Omental fat pad (tissue), 4 donors: ENCODE measurements around the gene CLPSL1. TPM values are rescaled to one million over a fixed set of nuclear protein-coding genes. Genes with fewer than 3 reads are reported as not detected.

Experiments
- ATAC-seq: fragments of 150-250 bp; one replicate; pipeline ENCODE4 v1.9.1; 2016; ENCODE audit warnings: mild to moderate bottlenecking, moderate library complexity; ENCODE audit not compliant: low FRiP score
- DNase-seq: peaks from one replicate; pipeline ENCODE4 v3.0.0-alpha.2; 2019; ENCODE audit warnings: low spot score
- total RNA-seq, 4 donors: library from RNA; depleted of rRNA; stranded (reverse); fragments of >200 nt; gene quantifications; one replicate each; pipeline ENCODE4 v1.1.0, GENCODE V29; 2016
- TF ChIP-seq, protein P1 (sequence below), 3 donors: fragments of 450-650 bp; IDR thresholded peaks; one replicate each; pipeline ENCODE4 v1.5.1; 2016 to 2017; ENCODE audit warnings: antibody characterized with exemption in 3 of 3, mild to moderate bottlenecking in 3 of 3, moderate library complexity in 2 of 3

Gene CLPSL1
- total RNA-seq, 4 donors from 2014 or later = not detected

DNA sequence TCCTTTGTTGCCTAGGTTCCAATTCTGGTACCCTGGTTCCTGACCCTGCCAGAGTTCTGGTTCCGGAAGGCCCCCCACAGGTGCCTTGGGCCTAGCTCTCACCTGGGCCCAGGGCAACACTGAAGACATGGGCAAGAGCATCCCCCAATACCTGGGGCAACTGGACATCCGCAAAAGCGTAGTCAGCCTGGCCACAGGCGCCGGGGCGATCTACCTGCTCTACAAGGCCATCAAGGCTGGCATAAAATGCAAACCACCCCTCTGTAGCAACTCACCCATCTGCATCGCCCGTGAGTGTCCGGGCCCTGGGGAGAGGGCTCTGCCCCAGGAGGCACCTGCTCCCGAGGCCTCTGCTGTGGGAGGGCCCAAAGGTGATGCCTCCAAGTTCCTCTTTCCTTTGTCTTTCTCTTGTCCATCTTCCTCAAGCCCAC, 43.8 kb upstream of the CLPSL1 start, which contains the start of gene ARMC12:
TSS of gene ARMC12 (plus strand) at position 51 of the 431 bp plus-strand sequence. CDS start at position 128, 77 bp downstream.
- DNase-seq (no peak), ATAC-seq (no peak)
- TF ChIP-seq, protein P1, sequence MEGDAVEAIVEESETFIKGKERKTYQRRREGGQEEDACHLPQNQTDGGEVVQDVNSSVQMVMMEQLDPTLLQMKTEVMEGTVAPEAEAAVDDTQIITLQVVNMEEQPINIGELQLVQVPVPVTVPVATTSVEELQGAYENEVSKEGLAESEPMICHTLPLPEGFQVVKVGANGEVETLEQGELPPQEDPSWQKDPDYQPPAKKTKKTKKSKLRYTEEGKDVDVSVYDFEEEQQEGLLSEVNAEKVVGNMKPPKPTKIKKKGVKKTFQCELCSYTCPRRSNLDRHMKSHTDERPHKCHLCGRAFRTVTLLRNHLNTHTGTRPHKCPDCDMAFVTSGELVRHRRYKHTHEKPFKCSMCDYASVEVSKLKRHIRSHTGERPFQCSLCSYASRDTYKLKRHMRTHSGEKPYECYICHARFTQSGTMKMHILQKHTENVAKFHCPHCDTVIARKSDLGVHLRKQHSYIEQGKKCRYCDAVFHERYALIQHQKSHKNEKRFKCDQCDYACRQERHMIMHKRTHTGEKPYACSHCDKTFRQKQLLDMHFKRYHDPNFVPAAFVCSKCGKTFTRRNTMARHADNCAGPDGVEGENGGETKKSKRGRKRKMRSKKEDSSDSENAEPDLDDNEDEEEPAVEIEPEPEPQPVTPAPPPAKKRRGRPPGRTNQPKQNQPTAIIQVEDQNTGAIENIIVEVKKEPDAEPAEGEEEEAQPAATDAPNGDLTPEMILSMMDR (IDR thresholded peaks at IDR 0.05) = no peak

DNA sequence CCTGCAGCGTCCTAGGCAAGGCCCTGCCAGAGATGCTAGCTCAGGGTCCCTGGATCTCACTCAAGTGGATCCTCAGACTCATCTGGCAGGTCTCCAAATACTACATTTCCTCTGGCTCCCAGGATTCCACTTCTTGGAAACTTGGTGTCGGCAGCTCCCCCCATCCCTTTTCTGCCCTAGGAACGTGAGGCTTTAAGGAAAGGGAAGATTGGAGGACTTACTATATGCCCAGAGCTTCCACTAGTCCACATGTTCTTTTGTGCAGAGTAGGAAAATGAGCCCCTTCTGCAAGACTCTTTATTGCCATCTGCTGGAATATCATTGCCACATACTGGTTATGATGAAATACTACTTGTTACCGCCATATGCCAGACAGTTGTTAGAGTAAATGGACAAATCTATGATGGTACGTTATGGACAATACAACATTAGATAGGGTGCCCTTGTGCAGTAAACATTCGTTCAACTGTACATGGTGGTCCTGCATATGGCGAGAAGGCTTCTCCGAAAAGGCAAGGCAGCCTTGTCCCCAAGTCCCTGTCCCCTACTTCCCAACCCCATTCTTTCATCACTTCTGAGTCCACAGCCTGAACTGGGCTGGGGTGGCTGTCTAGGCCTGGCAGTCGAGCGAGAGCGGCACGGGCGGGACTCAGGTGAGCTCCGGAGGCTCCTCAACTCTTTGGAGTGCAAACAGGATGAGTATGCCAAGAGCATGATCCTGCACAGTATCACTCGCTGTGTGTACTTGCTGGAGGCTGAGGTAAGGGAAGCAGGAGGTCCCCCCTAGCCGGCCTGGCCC, 43.2 kb upstream of the CLPSL1 start:
- TF ChIP-seq, protein P1 (IDR thresholded peaks at IDR 0.05) = peak in 1 of 3 donors; percentile 63
- no peak for DNase-seq
- peak; percentile 64 for ATAC-seq

DNA sequence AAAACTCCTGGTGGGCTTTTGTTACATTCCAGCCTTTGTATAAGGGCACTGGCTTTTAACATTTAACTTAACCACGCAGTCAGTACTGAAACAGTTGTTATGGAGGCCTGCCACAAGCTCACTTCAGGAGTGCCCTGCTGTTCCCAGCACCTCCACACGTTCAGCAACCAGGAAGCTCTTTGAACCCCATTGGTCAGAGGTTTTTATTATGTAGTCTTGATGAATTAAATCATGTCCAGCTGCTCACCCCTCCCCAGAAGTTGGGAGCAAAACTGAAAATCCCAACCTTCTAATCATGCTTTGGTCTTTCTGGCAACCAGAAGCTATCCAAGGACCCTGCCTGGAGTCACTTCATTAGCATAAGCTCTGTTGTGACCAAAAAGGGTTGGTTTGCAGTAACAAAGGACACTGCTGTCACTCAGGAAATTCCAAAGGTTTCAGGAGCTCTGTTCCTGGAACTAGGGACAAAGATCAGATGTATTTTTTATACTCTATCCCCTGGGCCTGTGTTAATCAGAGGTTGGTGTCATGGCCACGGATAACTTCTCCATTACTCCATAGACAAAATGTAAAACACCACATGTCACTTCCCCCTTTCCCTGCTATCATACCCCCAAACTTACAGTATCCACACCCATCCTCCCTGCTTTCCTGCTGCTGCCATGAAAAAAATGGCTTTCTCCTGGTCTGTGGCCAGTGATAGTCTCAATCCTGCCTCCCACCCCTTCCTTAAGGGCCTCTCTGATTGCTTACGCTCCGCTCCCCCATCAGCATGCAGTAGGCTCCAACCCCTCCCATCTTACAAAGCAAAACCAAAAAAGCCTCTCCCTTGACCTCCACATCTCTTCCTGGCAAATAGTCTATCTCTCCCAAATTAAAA, 40.9 kb upstream of the CLPSL1 start:
- ATAC-seq (no peak), DNase-seq (no peak)
- TF ChIP-seq, protein P1 (IDR thresholded peaks at IDR 0.05) = no peak

DNA sequence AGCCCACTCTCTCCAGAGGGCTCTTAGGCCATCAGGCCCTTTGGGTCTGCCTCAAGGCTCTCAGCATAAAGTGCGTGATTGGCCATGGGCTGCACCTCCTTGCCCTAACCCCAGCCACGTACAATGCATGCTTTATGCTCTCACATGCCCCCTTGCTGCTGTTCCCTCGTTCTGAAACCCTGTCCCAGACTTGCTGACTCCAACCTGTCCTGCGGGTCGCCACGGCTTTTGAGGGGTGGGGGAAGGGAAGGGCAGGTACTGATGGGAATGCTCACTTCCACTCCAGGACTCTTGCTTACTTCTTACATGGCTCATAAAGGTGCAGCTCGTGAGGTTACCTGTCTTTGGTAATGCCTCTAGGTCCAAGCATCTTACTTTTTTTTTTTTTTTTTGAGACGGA, 38.0 kb upstream of the CLPSL1 start:
- ATAC-seq = no peak
- no peak for DNase-seq
- TF ChIP-seq, protein P1 (IDR thresholded peaks at IDR 0.05) = no peak

DNA sequence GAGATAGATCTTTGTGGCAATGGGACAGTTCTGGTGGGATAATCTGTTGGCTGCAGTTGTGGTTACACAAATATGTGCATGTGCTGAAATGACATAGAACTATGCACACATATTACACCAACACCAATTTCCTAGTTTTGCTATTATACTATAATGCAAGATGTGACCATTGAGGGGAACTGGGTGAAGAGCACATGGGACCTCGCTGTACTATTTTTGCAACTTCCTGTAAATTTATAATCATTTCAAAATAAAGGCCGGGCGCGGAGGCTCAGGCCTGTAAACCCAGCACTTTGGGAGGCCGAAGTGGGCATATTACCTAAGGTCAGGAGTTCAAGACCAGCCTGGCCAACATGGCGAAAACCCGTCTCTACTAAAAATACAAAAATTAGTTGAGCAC, 35.3 kb upstream of the CLPSL1 start:
- TF ChIP-seq, protein P1 (IDR thresholded peaks at IDR 0.05) = no peak
- DNase-seq (no peak), ATAC-seq (no peak)

DNA sequence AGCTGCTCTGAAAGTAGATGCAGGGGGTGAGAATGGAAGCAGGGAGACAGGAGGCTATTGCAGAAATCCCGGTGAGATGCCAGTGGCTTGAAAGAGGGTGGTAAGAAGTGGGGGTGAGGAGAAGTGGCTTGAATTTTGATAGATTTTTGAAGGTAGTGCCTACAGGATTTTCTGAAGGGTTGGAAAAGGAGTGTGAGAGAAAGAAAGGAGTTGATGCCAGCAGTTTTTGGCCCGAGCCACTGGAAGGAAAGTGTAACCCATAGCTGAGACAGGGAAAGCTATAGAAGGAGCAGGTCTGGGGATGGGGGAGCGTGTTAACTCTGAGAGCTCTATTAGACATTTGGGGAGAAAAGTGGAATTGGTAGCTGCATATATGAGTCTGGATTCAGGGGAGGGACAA, 34.3 kb upstream of the CLPSL1 start:
- DNase-seq (no peak), ATAC-seq (no peak)
- TF ChIP-seq, protein P1 (IDR thresholded peaks at IDR 0.05) = no peak
